ENCODE measurements around the gene DNAJC6. TPM values are rescaled to one million over a fixed set of nuclear protein-coding genes. Genes with fewer than 3 reads are reported as not detected.
A peak's percentile ranks its signal among the peaks of the same experiment; 100 is the strongest.

Gene DNAJC6
- total and polyA plus RNA-seq, 10 donors, result 0.20 to 9.7 (median 5.7) TPM

- DNase-seq, result no peak
- Histone ChIP-seq H3K4me1 (no peaks in the 10 kb centered on the region), H3K9me3 (no peaks in the 10 kb centered on the region), H3K27me3 (replicated peaks in 1 of 7) (no peaks in the 10 kb centered on the region), H3K36me3 (peaks cover 0 to 40% (median 0%) of the 10 kb centered on the region in 6 donors), H3K27ac (no peak overlapping the region), H3K4me3 (no peak overlapping the region)
- WGBS, 5 donors, result 58 to 85% (median 78%) methylated on average over 2 of the region's 2 CpGs
- TF ChIP-seq POLR2A (IDR thresholded peaks at IDR 0.05), result no peak
- TF ChIP-seq POLR2AphosphoS5 (IDR thresholded peaks at IDR 0.05), result no peak
- TF ChIP-seq, protein P1, sequence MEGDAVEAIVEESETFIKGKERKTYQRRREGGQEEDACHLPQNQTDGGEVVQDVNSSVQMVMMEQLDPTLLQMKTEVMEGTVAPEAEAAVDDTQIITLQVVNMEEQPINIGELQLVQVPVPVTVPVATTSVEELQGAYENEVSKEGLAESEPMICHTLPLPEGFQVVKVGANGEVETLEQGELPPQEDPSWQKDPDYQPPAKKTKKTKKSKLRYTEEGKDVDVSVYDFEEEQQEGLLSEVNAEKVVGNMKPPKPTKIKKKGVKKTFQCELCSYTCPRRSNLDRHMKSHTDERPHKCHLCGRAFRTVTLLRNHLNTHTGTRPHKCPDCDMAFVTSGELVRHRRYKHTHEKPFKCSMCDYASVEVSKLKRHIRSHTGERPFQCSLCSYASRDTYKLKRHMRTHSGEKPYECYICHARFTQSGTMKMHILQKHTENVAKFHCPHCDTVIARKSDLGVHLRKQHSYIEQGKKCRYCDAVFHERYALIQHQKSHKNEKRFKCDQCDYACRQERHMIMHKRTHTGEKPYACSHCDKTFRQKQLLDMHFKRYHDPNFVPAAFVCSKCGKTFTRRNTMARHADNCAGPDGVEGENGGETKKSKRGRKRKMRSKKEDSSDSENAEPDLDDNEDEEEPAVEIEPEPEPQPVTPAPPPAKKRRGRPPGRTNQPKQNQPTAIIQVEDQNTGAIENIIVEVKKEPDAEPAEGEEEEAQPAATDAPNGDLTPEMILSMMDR (IDR thresholded peaks at IDR 0.05 in 8 of 11, conservative IDR thresholded peaks at IDR 0.05 in 3 of 11), result no peak
- intact Hi-C loops (cut with DNase I; ENCODE audit: low total_unique reads), result no loop called here
These were observed 84.0 kb downstream of the DNAJC6 start for GRCh38 chr1:65393347-65393746.

- Histone ChIP-seq H3K36me3 (peaks cover 0 to 34% (median 0%) of the 10 kb centered on the region in 6 donors), H3K27ac (no peak overlapping the region), H3K4me1 (no peaks in the 10 kb centered on the region), H3K9me3 (no peaks in the 10 kb centered on the region), H3K27me3 (replicated peaks in 1 of 7) (no peaks in the 10 kb centered on the region), H3K4me3 (no peak overlapping the region)
- no peak for DNase-seq
- 70 to 100% (median 87%) methylated on average over 1 of the region's 1 CpG for WGBS, 5 donors
- no peak for TF ChIP-seq POLR2AphosphoS5 (IDR thresholded peaks at IDR 0.05)
- TF ChIP-seq, protein P1 (IDR thresholded peaks at IDR 0.05 in 8 of 11, conservative IDR thresholded peaks at IDR 0.05 in 3 of 11), result no peak
- no peak for TF ChIP-seq POLR2A (IDR thresholded peaks at IDR 0.05)
- intact Hi-C loops (cut with DNase I; ENCODE audit: low total_unique reads), result no loop called here
These were observed 84.6 kb downstream of the DNAJC6 start for GRCh38 chr1:65393928-65394327.

- Histone ChIP-seq H3K4me3 (no peak overlapping the region), H3K36me3 (peaks cover 0 to 20% (median 0%) of the 10 kb centered on the region in 6 donors), H3K27ac (peak overlapping the region in 1 of 8 donors; percentile 1), H3K27me3 (replicated peaks in 1 of 7) (no peaks in the 10 kb centered on the region), H3K9me3 (no peaks in the 10 kb centered on the region), H3K4me1 (no peaks in the 10 kb centered on the region)
- 74 to 84% (median 77%) methylated on average over 3 of the region's 3 CpGs for WGBS, 5 donors
- intact Hi-C loops (cut with DNase I; ENCODE audit: low total_unique reads), result no loop called here
- DNase-seq, result no peak
- TF ChIP-seq POLR2AphosphoS5 (IDR thresholded peaks at IDR 0.05) (no peak), POLR2A (IDR thresholded peaks at IDR 0.05) (no peak)
- TF ChIP-seq, protein P1 (IDR thresholded peaks at IDR 0.05 in 8 of 11, conservative IDR thresholded peaks at IDR 0.05 in 3 of 11), result no peak
These were observed 86.7 kb downstream of the DNAJC6 start for GRCh38 chr1:65395887-65396612.

- Histone ChIP-seq H3K4me1 (no peaks in the 10 kb centered on the region), H3K4me3 (no peak overlapping the region), H3K27me3 (replicated peaks in 1 of 7) (no peaks in the 10 kb centered on the region), H3K27ac (no peak overlapping the region), H3K36me3 (peaks cover 0 to 10% (median 0%) of the 10 kb centered on the region in 6 donors), H3K9me3 (no peaks in the 10 kb centered on the region)
- 97 to 100% (median 100%) methylated on average over 1 of the region's 1 CpG for WGBS, 5 donors
- intact Hi-C loops (cut with DNase I; ENCODE audit: low total_unique reads), result no loop called here
- no peak for DNase-seq
- no peak for TF ChIP-seq POLR2AphosphoS5 (IDR thresholded peaks at IDR 0.05)
- TF ChIP-seq POLR2A (IDR thresholded peaks at IDR 0.05), result no peak
- TF ChIP-seq, protein P1 (IDR thresholded peaks at IDR 0.05 in 8 of 11, conservative IDR thresholded peaks at IDR 0.05 in 3 of 11), result no peak
These were observed 88.7 kb downstream of the DNAJC6 start for GRCh38 chr1:65398083-65398482.

All from spleen (tissue), 11 donors.